HG02852 (cell line): Measurements from ENCODE around the gene AQP1.

Experiments
- ATAC-seq: cut with Tn5 transposase; IDR thresholded peaks from one replicate; pipeline ENCODE4 v1.9.1; 2021; ENCODE audit warnings: mild to moderate bottlenecking, moderate library complexity; ENCODE audit not compliant: unreplicated experiment

AQP1 gene

DNA sequence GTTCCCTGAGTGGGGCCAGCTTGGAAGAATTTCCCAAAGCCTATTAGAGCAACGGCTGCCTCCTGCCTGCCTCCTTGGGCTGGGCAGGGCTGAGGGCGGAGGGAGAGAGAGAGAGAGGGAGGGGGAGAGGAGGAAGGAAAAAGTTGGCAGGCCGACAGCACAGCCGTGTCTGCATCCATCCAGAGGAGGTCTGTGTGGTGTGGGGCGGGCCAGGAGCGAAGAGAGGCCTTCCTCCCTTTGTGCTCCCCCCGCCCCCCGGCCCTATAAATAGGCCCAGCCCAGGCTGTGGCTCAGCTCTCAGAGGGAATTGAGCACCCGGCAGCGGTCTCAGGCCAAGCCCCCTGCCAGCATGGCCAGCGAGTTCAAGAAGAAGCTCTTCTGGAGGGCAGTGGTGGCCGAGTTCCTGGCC is at the start of gene AQP1:
TSS of gene AQP1 (plus strand) at position 293 of the 409 bp plus-strand sequence. CDS start at position 350, 57 bp downstream.
- ATAC-seq, result no peak

- ATAC-seq, result no peak
Observed at GRCh38 chr7:30862995-30863705, 48.5 kb upstream of the AQP1 start.

DNA sequence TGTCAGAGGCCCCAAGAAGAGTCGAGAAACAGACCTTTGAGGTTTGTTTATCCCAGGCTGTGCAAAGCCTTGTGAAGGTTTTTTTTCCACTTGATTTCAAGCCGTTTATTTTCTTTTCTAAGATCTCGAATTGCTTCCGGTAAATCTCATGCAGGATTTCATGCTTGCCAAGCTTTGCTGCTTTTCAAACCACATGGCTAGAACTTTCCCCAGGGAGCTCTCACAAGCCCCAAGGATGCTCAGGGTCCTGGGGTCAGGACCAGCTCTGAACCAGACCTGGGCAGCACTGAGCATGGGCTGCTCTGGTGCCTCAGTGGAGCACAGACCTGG is 48.0 kb upstream of the AQP1 start:
- ATAC-seq, result no peak

DNA sequence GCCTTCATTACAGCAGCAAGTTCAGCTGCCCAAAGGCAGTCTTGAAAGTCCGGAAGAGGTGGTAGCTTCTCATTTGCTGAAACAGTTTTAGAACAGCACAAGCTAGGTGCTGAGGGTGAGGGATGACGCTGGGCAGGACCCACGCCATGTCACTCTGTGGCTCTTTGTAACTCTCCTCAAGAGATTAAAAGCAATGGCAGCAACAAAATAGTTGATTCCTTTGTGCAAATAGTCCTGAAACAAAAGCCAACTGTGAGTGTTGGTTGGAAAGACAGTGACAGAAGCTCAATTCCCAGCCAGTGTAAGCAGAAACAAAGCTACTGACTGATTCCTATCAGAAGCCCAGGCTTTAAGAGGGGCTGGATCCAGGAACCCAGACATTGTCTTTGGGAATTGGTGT is 47.6 kb upstream of the AQP1 start:
- no peak for ATAC-seq

- ATAC-seq, result no peak
Observed at GRCh38 chr7:30865076-30865475, 46.6 kb upstream of the AQP1 start.

GRCh38 chr7:30865821-30866220 is 45.8 kb upstream of the AQP1 start:
- no peak for ATAC-seq

DNA sequence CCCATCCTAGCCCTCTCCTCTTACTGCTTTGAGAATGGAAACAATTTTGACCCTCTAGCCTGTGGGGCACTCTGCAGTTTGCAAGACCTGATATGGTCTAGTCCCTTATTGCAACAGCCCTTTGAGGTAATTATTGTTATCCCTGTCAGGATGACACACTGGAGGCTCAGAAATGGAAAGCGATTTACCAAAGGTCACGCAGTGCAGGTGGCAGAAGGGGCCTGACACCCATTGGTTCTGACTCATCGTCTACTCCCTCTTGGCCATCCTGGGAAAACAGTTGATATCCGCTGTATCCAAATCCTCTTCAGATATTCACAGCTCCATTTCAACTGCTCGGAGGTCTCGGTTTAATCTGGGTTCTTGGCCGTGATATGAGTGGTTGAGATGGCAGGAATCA is 44.7 kb upstream of the AQP1 start:
- ATAC-seq, result no peak

- ATAC-seq, result no peak
Observed at GRCh38 chr7:30867483-30867882, 44.2 kb upstream of the AQP1 start.

DNA sequence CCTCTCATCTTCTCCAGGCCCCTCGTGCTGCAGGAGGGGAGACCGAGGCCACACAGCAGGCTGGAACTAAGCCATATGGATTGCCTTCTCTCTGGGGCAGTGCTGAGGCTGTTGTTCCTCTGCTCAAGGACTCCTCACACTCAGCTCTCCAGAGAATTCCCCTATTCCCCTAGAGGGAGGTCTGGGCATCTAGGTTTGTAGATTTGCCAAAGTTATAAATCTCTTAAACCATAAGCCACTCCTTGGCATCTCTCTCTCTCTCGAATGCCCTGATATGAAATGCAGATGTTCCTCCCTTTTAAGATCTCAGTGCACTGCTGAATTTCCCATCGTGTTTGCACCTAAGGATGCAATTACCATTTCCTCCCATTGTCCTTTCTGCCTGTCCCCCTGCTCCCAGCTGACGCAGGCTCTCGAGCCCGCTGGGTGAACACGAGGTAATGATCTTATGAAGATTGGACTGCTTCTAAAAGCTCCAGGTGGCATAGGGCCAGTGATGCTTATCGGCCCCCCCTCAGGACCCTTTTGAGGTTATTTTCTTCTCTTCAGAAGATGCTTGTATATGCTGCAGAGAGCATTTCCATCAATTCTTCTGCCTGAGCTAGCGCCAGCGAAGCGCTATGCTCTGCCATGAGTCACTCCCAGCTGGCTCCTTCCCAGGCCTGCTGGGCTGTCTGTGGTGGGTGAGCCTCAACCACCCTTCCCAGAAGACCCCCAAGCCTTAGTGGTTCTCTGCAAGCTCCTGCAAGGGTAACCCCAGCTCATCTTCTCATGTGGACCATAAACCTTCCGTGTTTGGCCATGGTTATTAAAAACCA is 41.6 kb upstream of the AQP1 start:
- ATAC-seq, result no peak

DNA sequence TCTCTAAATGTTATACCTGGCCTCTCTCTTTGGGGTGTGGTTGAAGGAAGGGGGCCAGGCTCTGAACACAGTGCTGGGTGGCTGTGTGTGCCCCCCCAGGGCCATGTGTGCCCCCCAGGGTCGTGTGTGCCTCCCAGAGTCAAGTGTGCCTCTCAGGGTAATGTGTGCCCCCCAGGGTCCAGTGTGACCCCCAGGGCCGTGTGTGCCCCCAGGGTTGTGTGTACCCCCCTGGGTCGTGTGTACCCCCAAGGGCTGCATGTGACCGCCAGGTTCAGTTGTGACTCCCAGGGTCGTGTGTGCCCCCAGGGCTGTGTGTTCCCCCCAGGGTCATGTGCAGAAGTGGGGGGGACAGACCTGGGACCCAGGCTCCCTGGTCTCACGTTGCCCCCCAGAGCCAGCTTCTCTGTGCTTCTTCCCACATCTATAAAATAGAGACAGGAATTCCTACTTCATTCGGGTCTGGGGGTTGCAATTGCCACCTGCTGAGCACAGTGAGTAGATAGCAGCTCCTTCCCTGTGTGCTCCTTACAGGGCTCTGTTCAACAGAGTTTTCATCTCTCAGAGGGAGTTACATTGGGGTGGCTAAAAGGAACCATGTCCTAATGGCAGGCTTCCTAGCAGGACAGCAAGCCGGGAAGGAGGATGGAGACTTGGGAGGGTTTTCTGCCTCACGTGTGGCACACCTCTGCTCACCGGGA is 40.7 kb upstream of the AQP1 start:
- ATAC-seq, result no peak

DNA sequence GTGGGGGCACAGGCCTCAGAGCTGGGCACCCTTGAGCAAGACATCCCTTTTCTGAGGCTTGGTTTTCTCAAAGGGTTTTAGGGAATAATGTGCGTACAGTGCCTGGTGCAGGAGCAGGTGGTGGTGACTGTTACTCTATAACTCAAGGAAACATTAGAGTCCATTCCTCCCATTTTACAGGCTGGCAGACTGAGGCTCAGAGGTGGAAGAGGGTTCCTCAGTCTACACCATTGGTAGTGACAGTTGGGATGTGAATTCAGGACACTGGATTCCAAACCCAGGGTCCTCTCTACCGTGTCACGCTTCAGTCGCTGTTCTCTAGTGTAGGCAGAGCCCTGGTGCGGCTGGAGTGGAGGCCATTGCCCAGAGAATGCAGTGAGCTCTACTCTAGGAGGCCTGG is 40.0 kb upstream of the AQP1 start:
- ATAC-seq, result no peak

GRCh38 chr7:30873207-30873606 is 38.4 kb upstream of the AQP1 start:
- ATAC-seq, result no peak

DNA sequence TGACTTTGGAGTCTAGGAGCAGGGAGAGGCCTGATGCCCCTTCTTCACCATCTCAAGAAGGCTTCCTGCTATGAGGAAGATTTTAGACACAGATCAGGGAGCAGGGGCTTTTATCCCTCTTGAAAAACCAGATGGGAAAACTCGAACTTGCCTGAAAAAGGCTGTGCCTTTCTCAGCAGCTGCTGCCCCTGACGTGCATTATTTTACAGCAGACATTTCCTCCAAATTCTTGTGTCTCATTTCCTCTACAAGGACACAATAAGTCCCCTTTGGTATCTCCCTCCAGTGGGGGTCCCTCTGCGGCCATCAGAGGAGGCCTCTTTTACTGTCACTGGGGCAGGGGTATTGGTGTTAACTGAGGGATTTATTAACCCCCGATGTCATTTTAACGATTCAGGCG is 38.0 kb upstream of the AQP1 start:
- ATAC-seq, result no peak

DNA sequence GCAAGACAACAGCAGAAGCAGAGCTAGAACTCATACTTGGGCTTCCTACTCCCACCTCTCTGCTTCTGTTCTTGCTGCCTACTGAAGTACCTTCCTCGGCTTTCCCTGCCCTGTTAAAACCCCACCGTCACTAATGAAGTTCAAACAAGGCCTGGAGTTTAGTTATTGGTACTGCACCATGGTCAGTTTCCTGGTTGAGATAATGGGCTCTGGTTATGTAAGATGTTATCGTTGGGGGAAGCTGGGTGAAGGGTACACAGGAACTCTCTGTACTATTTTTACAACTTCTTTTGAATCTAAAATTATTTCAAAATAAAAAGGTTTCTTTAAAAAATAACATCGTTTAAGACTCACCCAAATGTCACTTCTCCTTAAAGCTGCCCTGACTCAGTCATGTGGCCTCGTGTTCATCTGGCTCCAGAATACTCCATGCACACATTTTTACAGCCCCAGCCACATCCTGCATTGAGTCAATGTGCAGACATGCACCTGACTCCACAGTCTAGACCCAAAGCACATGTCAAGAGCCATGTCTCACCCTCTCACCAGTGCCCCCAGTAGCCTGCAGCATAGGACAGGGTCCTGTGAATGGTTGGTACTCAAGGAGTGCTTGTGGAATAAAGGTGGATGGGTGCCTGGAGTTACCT is 36.9 kb upstream of the AQP1 start:
- ATAC-seq, result no peak

DNA sequence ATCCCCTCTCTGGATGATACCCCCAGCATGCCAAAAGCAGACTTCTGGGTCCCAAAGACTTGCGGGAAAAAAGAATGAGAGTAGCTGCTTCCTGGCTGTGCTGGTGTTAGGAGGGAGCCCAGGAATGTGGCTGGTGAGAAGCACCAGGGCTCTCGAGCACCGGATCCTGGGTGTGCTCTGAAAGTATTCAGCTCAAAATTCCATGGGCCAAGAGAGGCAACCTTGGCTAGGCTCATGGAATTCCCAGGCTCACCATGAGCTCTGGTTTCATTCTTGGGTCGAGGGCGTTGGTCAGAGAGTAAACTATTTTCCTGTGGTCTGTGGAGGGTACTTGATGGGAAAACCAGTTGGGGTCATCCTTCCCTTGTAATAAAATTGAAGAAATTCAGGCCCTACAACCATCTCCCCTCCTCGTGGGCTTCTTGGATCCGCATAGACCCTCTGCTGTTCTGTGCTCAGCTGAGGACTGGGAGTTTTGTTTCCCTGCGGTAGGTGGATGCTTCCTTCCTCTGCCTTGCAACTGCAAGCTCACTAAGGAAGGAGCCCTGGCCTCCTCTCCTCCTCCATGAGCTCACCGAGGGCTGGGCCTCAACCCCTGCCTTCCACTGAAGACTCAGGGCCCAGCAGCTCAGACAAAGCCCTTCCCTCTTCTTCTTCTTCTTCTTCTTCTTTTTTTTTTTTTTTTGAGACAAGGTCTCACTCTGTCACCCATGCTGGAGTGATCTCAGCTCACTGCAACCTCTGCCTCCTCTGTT is 34.5 kb upstream of the AQP1 start:
- ATAC-seq, result no peak

GRCh38 chr7:30877993-30878392 is 33.7 kb upstream of the AQP1 start:
- no peak for ATAC-seq

GRCh38 chr7:30879139-30880124 is 32.2 kb upstream of the AQP1 start:
- no peak for ATAC-seq

GRCh38 chr7:30880125-30880720 is 31.4 kb upstream of the AQP1 start:
- no peak for ATAC-seq

- ATAC-seq, result no peak
Observed at GRCh38 chr7:30880941-30881340, 30.7 kb upstream of the AQP1 start.
